Measurements from ENCODE around the gene DLX5.

- TF ChIP-seq SIN3A (IDR thresholded peaks at IDR 0.05; ENCODE audit: borderline replicate concordance, insufficient read depth, low read length), result no peak
- no peak for TF ChIP-seq POLR2AphosphoS5 (IDR thresholded peaks at IDR 0.05; ENCODE audit: low read depth, low read length)
These were observed 17.6 kb downstream of the DLX5 start for GRCh38 chr7:97006816-97007582.

Measured in PFSK-1 (cell line).